GM18498 (cell line): Measurements from ENCODE around the gene AQP1.

ENCODE experiments used
- ATAC-seq: cut with Tn5 transposase; IDR thresholded peaks from one replicate; pipeline ENCODE4 v1.9.1; 2021; ENCODE audit warnings: mild to moderate bottlenecking, moderate library complexity; ENCODE audit not compliant: unreplicated experiment

The AQP1 gene

GRCh38 chr7:30881448-30881847 lies 30.2 kb upstream of the AQP1 start:
- no peak for ATAC-seq

- ATAC-seq: no peak
Observed at GRCh38 chr7:30884881-30885280, 26.8 kb upstream of the AQP1 start.

- ATAC-seq: no peak
Observed at GRCh38 chr7:30886608-30887011, 25.0 kb upstream of the AQP1 start.

GRCh38 chr7:30887464-30887872 lies 24.2 kb upstream of the AQP1 start:
- ATAC-seq: no peak

GRCh38 chr7:30888747-30889146 lies 22.9 kb upstream of the AQP1 start:
- no peak for ATAC-seq

- no peak for ATAC-seq
Observed at GRCh38 chr7:30890226-30890625, 21.4 kb upstream of the AQP1 start.

- ATAC-seq: no peak
Observed at GRCh38 chr7:30893357-30893756, 18.3 kb upstream of the AQP1 start.

- no peak for ATAC-seq
Observed at GRCh38 chr7:30894009-30894408, 17.6 kb upstream of the AQP1 start.

- no peak for ATAC-seq
Observed at GRCh38 chr7:30894866-30895605, 16.6 kb upstream of the AQP1 start.

- no peak for ATAC-seq
Observed at GRCh38 chr7:30896036-30896435, 15.6 kb upstream of the AQP1 start.

GRCh38 chr7:30896783-30897637 lies 14.6 kb upstream of the AQP1 start:
- ATAC-seq: no peak

- no peak for ATAC-seq
Observed at GRCh38 chr7:30897770-30898169, 13.9 kb upstream of the AQP1 start.

- no peak for ATAC-seq
Observed at GRCh38 chr7:30898411-30898810, 13.2 kb upstream of the AQP1 start.

- ATAC-seq: no peak
Observed at GRCh38 chr7:30899066-30899465, 12.6 kb upstream of the AQP1 start.

- no peak for ATAC-seq
Observed at GRCh38 chr7:30899630-30900029, 12.0 kb upstream of the AQP1 start.

- ATAC-seq: no peak
Observed at GRCh38 chr7:30900053-30900452, 11.6 kb upstream of the AQP1 start.

- ATAC-seq: no peak
Observed at GRCh38 chr7:30900803-30901362, 10.8 kb upstream of the AQP1 start.

- ATAC-seq: no peak
Observed at GRCh38 chr7:30901856-30902255, 9.8 kb upstream of the AQP1 start.

- no peak for ATAC-seq
Observed at GRCh38 chr7:30902466-30902865, 9.2 kb upstream of the AQP1 start.

GRCh38 chr7:30903146-30903545 lies 8.5 kb upstream of the AQP1 start:
- ATAC-seq: no peak

GRCh38 chr7:30904561-30904960 lies 7.1 kb upstream of the AQP1 start:
- no peak for ATAC-seq
